HUES64 (cell line): ENCODE data around the gene PARVB.

Source experiments
- H3K27ac ChIP-seq: 2 replicates; pipeline ENCODE4 v1.7.0; 2013; ENCODE audit warnings: low read depth, low read length, inconsistent platforms
- H3K27me3 ChIP-seq: 2 replicates; pipeline ENCODE4 v1.6.1; 2013; ENCODE audit warnings: mild to moderate bottlenecking, low read length; ENCODE audit not compliant: insufficient read depth
- H3K36me3 ChIP-seq: 2 replicates; pipeline ENCODE4 v1.6.1; 2013; ENCODE audit warnings: mild to moderate bottlenecking, low read length; ENCODE audit not compliant: insufficient read depth
- H3K4me1 ChIP-seq: 2 replicates; pipeline ENCODE4 v1.6.1; 2013; ENCODE audit warnings: mild to moderate bottlenecking, low read length, moderate library complexity; ENCODE audit not compliant: insufficient read depth
- H3K4me3 ChIP-seq: 2 replicates; pipeline ENCODE4 v1.5.1; 2013; ENCODE audit warnings: mild to moderate bottlenecking, low read length, moderate library complexity
- H3K9ac ChIP-seq: 2 replicates; pipeline ENCODE4 v1.6.1; 2013; ENCODE audit warnings: mild to moderate bottlenecking, low read depth, low read length
- H3K9me3 ChIP-seq: 2 replicates; pipeline ENCODE4 v1.6.1; 2013; ENCODE audit warnings: low read depth, low read length; ENCODE audit not compliant: insufficient read depth
- WGBS: fragments of 150-250, 120-280 bp; methylation state at CpG from one replicate; pipeline ENCODE4 v1.1.7; 2013; ENCODE audit warnings: missing lambda C conversion rate; 5-methylcytosine and 5-hydroxymethylcytosine counted together

Gene PARVB

DNA sequence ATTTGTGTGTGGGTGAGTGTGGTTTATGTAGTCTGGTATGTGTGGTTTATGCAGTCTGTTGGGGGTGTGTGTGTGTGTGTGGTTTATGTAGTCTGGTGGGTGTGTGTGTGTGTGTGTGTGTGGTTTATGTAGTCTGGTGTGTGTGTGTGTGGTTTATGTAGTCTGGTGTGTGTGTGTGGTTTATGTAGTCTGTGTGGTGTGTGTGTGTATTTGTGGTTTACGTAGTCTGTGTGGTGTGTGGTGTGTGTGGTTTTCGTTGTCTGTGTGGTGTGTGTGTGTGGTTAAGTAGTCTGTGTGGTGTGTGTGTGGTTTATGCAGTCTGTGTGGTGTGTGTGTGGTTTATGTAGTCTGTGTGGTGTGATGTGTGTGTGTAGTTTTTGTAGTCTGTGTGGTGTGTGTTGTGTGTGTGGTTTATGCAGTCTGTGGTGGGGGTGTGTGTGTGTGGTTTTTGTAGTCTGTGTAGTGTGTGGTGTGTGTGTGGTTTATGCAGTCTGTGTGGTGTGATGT is 130.4 kb downstream of the PARVB start:
- H3K27me3 ChIP-seq = no peaks in the 10 kb centered on the region
- WGBS = 87% methylated on average over 2 of the region's 2 CpGs
- H3K9ac ChIP-seq = no peak overlapping the region
- H3K36me3 ChIP-seq = no peaks in the 10 kb centered on the region
- no peak overlapping the region for H3K4me3 ChIP-seq
- no peak overlapping the region for H3K27ac ChIP-seq
- peaks cover 20% of the 10 kb centered on the region for H3K4me1 ChIP-seq
- H3K9me3 ChIP-seq = no peaks in the 10 kb centered on the region

DNA sequence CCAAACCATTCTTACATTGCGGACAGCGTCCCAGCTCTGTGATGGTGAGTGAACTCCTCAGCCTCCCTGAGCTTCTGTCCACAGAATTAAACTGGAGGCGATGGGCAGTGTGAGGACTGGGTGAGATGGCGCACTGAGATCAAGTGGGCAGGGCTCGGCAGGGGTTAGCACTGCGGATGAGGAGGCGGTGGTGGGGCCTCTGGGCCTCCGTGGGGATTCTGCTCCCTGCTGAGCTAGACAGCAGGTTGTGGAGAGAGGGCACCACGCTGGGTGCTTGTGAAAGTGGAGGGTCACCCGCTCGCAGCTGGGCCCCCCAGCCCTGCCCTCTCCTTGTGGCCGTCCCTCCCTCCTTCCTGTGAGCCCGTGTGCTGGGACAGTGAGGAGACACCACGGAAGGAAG is 131.0 kb downstream of the PARVB start:
- Histone ChIP-seq H3K27ac (no peak overlapping the region), H3K36me3 (no peaks in the 10 kb centered on the region), H3K27me3 (no peaks in the 10 kb centered on the region), H3K9me3 (no peaks in the 10 kb centered on the region), H3K9ac (no peak overlapping the region), H3K4me1 (peaks cover 23% of the 10 kb centered on the region), H3K4me3 (no peak overlapping the region)
- 93% methylated on average over 14 of the region's 14 CpGs for WGBS

DNA sequence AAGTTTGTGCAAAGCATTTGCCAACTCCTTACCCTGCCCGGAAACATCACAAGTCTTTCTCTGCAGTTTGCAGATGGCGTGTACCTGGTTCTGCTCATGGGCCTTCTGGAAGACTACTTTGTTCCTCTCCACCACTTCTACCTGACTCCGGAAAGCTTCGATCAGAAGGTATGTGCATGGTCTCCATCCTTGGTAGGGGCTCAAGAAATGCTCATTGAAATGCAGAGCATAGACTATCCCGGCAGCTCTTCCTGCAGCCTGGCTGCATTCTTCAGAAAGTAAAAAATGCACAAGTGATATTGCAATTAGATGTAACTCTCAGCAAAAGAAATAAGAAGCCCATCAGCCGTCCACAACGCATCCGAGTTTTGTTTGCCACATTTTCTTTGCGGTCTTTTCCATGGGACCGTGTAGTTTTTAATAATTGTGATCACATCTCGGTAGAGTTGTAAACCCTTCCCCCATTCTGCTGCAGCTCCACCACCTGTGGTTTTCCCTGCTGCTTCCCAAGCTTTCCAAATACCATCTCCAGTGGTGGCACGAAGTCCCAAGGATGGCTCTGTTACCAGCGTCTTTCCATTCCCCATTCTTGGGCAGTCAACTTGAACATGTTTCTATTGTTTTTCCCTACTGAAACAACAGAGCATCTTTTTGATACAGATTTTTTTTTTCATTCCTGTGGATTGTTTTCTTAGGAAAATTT is 134.0 kb downstream of the PARVB start:
- Histone ChIP-seq H3K9ac (no peak overlapping the region), H3K4me3 (no peak overlapping the region), H3K27me3 (no peaks in the 10 kb centered on the region), H3K4me1 (peaks cover 23% of the 10 kb centered on the region), H3K9me3 (no peaks in the 10 kb centered on the region), H3K36me3 (no peaks in the 10 kb centered on the region), H3K27ac (peak overlapping the region; percentile 56; the same call in 1 of the 2 replicates)
- 67% methylated on average over 13 of the region's 13 CpGs for WGBS

DNA sequence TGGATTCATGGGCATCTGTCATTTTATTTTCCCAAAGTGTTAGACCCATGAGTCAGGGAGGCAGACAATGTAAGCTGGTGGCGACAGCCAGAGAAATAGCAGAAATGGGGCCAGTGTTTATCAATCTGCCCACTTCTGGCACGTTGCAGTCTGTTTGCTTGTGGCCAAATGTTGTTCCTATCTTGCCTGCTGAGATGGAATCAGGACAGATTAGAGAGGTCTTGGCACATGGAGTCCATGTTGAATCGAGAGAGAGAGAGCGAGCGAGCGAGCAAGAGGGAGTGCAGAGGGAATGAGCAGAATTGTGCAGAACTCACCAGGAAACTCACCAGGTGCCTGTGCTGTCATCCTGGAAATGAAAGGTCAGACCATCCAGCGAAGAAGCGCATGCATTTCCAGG is 134.7 kb downstream of the PARVB start:
- Histone ChIP-seq H3K27ac (0 out of 2 replicates have a peak overlapping the region, but pooled peaks have one; percentile 15), H3K4me3 (no peak overlapping the region), H3K4me1 (peaks cover 23% of the 10 kb centered on the region), H3K9me3 (no peaks in the 10 kb centered on the region), H3K9ac (no peak overlapping the region), H3K36me3 (no peaks in the 10 kb centered on the region), H3K27me3 (no peaks in the 10 kb centered on the region)
- WGBS = 92% methylated on average over 8 of the region's 8 CpGs

DNA sequence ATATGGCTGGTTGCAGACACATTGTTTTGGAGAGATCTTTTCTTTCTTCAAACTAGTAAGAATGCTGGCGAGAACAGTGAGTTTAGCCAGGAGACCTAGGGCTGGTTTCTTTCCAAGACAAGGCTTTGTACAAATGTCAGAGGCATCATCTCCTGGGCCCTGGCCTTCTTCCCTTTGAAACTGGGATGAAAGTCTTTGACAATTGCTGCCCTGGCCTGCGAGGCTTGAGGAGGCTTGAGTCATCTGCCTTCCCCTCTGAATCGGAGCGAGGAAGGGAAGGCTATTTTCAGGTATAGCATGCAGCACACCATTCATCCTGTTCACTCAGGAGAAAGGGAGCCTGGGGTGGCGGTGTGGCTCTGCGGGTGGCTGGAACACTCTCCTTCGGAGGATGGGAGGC is 135.1 kb downstream of the PARVB start:
- 86% methylated on average over 7 of the region's 7 CpGs for WGBS
- Histone ChIP-seq H3K9ac (no peak overlapping the region), H3K9me3 (no peaks in the 10 kb centered on the region), H3K4me1 (peaks cover 23% of the 10 kb centered on the region), H3K36me3 (no peaks in the 10 kb centered on the region), H3K27me3 (no peaks in the 10 kb centered on the region), H3K27ac (no peak overlapping the region), H3K4me3 (no peak overlapping the region)

DNA sequence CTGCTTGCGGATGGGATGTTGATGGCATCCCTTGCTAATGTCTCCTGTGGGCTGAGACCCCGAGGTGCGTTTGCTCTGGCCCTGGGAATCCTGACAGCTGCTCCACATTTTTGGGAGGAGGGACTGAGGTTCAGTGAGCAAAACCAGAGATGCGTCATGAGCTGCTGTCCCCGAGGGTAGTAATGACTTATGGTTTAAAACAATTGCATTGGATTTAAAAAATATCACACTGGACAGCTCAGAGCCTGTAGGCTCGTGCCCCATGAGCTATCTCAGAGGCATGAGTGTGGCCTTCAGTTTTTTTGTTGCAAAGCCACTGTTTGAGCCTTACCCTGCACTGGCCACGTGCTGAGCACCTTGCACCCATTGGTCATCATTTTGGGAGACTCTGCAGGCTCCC is 135.7 kb downstream of the PARVB start:
- Histone ChIP-seq H3K27ac (no peak overlapping the region), H3K4me3 (no peak overlapping the region), H3K9ac (no peak overlapping the region), H3K36me3 (no peaks in the 10 kb centered on the region), H3K4me1 (peaks cover 23% of the 10 kb centered on the region), H3K27me3 (no peaks in the 10 kb centered on the region), H3K9me3 (no peaks in the 10 kb centered on the region)
- 90% methylated on average over 7 of the region's 7 CpGs for WGBS

DNA sequence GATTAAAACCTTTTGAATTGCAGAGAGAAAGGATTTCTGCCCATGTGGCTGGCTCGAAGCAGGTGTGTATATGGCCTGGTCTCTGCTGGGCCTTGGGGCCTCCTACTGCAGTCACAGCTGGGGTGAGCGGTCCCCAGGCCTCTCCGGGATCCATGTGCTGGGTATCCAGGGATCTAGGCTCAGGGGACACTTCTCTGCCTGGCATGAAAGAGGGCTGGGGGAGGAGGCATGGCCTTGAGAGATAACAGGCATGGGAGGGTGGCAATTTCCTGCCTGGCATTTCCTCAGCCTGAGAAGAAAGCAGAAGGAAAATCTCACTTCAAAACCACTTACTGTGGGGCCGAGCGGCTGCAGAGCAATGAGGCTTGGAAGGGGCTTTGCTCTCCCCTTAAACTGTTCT is 136.3 kb downstream of the PARVB start:
- Histone ChIP-seq H3K9ac (0 out of 2 replicates have a peak overlapping the region, but pooled peaks have one; percentile 20), H3K27me3 (no peaks in the 10 kb centered on the region), H3K4me1 (peaks cover 23% of the 10 kb centered on the region), H3K4me3 (no peak overlapping the region), H3K36me3 (no peaks in the 10 kb centered on the region), H3K9me3 (no peaks in the 10 kb centered on the region), H3K27ac (no peak overlapping the region)
- WGBS = 93% methylated on average over 5 of the region's 5 CpGs

DNA sequence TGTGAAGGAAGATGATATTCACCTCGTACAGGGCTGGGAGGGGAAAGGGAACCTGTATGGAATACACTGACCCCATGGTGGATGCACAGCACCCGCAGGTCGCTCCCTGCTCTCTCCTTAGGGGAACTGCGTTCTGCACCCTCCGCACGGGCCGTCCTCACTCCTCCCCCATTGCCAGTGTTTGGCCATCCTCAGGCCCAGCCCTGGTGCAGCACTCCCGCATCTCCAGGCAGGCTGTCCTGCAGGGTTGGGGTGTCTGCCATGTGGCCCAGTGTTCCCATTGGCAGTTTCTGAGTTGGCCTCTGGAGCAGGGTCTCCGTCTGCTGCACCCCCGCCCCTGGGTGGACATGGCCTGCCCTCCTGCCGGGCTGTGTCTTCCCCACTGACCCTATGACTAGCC is 137.6 kb downstream of the PARVB start:
- Histone ChIP-seq H3K27me3 (no peaks in the 10 kb centered on the region), H3K9ac (peak overlapping the region; percentile 40; the same call in 1 of the 2 replicates), H3K4me3 (no peak overlapping the region), H3K27ac (no peak overlapping the region), H3K9me3 (no peaks in the 10 kb centered on the region), H3K4me1 (peaks cover 23% of the 10 kb centered on the region), H3K36me3 (no peaks in the 10 kb centered on the region)
- WGBS = 90% methylated on average over 11 of the region's 11 CpGs

DNA sequence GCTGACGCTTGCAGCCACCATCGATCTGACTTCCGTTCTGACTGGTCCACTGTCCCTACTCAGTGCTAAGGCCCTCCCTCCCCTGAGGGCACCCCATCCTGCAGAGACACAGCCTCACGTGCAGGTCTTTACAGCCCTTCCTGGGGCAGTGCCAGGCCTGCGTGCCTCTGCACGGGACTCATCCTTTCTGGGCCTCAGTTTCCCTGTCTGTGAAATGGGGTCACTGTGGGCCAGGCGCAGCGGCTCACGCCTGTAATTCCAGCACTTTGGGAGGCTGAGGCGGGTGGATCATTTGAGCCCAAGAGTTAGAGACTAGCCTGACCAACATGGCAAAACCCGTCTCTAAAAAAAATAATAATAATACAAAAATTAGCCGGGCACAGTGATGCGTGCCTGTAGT is 138.9 kb downstream of the PARVB start:
- no peak overlapping the region for H3K4me3 ChIP-seq
- WGBS = 93% methylated on average over 13 of the region's 13 CpGs

DNA sequence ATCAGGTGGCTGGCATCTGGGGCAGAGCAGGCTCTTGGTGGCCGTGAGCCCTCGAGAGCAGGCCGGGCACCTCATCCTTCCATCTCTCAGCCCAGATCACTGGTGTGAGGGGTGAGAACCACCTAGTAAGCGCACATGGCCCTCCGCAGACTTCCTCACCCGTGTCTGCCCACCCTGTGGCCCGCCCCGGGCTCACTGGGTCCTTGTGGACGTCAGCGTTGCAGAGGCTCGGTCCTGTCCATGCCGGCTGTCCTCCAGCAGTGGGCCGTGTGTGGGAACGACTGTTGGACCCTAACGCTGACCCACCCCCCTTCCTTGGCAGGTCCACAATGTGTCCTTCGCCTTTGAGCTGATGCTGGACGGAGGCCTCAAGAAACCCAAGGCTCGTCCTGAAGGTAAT is 139.4 kb downstream of the PARVB start:
- Histone ChIP-seq H3K9ac (no peak overlapping the region), H3K27me3 (no peaks in the 10 kb centered on the region), H3K4me3 (no peak overlapping the region), H3K4me1 (peaks cover 13% of the 10 kb centered on the region), H3K27ac (no peak overlapping the region), H3K36me3 (no peaks in the 10 kb centered on the region), H3K9me3 (no peaks in the 10 kb centered on the region)
- WGBS = 95% methylated on average over 18 of the region's 18 CpGs

More for the DNA sequence above, 138.9 kb downstream of the PARVB start:
- Histone ChIP-seq H3K9ac (no peak overlapping the region), H3K4me1 (peaks cover 19% of the 10 kb centered on the region), H3K27ac (no peak overlapping the region), H3K9me3 (no peaks in the 10 kb centered on the region), H3K27me3 (no peaks in the 10 kb centered on the region), H3K36me3 (no peaks in the 10 kb centered on the region)

DNA sequence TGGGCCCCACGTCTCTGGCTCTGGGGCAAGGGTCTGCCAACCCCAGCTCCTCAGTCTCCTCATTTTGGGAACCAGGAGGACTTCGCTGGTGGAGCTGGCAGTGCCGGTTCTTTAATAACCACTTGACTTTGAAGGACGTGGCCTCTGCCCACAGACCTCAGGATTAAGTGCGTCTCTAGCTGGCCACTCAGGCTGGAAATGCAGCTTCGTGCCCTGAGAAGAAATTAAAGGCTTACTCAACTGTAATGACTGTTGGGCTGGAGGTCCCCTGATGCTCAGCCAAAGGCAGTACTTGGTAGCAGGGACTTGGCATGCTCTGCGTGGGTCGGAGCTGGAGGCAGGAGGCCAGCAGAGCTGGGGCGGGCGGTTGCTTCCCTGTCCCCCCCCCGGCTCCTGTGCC is 139.9 kb downstream of the PARVB start:
- Histone ChIP-seq H3K27me3 (no peaks in the 10 kb centered on the region), H3K9me3 (no peaks in the 10 kb centered on the region), H3K4me1 (peaks cover 8% of the 10 kb centered on the region; the same call in 1 of the 2 replicates), H3K36me3 (no peaks in the 10 kb centered on the region), H3K27ac (no peak overlapping the region), H3K4me3 (no peak overlapping the region), H3K9ac (no peak overlapping the region)
- 94% methylated on average over 11 of the region's 11 CpGs for WGBS
